Gastroesophageal sphincter (tissue), 3 donors: Measurements from ENCODE around the gene EFEMP2.

Experiments used
- CTCF ChIP-seq, 4 experiments: fragments of 200-600 bp in 2 of 4; fragments of 450-650 bp in 2 of 4; sonication (generic) in 1 of 4; IDR thresholded peaks; one replicate each; pipeline ENCODE4 v1.5.1; 2017 to 2019; ENCODE audit warnings: antibody characterized with exemption in 4 of 4, mild to moderate bottlenecking in 2 of 4, moderate library complexity in 2 of 4
- POLR2A ChIP-seq, 2 donors: fragments of 450-650 bp; IDR thresholded peaks; one replicate each; pipeline ENCODE4 v1.6.1; 2017; ENCODE audit warnings: antibody characterized with exemption in 2 of 2, mild to moderate bottlenecking in 2 of 2, moderate library complexity in 1 of 2

GRCh38 chr11:65882120-65883057, 9.8 kb upstream of the EFEMP2 start:
- TF ChIP-seq CTCF (IDR thresholded peaks at IDR 0.05) (no peak), POLR2A (IDR thresholded peaks at IDR 0.05) (no peak)
